HG02943 (cell line): ENCODE results near the gene TEX54.
"Not testable (repeated sequence)": the region's sequence is repeated elsewhere in the genome, so short reads cannot be mapped to it uniquely, and the experiment has no call there.

Experiments used
- ATAC-seq: cut with Tn5 transposase; IDR thresholded peaks from one replicate; pipeline ENCODE4 v1.9.1; 2021; ENCODE audit warnings: mild to moderate bottlenecking, low read depth, moderate library complexity; ENCODE audit not compliant: unreplicated experiment

Gene TEX54

DNA sequence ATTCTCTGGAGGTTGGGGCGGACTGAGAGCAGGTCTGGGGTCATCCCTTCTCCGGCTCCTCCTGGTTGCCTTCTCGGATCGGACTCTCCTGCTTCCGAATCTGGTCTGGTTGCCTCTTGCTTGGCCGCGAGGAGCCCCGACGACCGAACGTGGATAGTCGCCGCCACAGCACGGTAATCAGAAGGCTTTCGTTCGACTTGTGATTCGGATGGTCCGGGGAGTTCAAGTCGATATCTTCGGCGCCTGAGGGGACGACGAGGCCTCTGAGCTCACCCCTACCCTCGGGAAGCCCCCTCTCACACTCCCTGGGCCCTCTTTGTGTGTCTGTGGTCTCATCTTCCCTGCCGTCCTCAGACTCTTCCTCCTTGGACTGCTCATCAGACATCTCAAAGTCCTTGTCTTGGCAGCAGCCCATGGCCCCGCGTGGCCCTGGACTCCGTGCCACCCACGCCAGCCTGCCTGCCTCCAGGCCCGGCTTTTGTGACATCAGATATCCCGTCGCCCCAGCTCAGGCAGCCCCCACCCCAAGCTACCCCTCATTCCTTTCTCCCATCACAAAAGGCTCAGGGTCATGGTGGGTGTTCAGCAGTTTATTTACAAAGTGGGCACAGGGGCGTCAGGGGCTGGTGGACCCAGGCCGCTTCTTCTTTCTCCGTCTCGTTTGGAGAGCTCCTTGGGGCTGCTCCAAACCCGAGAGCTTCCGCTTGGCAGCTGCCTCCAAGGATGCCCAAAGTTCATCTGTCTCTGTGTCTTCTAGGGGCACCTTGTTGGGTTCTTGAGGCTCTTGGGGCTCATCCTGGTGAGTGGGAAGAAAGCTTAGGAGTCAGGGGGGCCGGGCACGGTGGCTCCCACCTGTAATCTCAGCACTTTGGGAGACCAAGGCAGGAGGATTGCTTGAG is at the start of gene TEX54:
TEX54 (minus strand) TSS at position 506 of the 899 bp plus-strand sequence.
- ATAC-seq = peak; percentile 5

DNA sequence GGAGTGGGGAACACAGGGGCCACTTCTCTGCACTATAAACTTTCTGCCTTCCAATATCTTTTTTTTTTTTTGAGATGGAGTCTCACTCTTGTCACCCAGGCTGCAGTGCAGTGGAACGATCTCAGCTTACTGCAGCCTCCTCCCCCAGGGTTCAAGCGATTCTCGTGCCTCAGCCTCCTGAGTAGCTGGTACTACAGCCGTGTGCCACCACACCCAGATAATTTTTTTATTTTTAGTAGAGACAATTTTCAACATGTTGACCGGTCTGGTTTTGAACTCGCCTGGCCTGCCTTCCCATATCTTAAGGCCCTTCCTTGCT is 49.7 kb upstream of the TEX54 start:
- no peak for ATAC-seq

DNA sequence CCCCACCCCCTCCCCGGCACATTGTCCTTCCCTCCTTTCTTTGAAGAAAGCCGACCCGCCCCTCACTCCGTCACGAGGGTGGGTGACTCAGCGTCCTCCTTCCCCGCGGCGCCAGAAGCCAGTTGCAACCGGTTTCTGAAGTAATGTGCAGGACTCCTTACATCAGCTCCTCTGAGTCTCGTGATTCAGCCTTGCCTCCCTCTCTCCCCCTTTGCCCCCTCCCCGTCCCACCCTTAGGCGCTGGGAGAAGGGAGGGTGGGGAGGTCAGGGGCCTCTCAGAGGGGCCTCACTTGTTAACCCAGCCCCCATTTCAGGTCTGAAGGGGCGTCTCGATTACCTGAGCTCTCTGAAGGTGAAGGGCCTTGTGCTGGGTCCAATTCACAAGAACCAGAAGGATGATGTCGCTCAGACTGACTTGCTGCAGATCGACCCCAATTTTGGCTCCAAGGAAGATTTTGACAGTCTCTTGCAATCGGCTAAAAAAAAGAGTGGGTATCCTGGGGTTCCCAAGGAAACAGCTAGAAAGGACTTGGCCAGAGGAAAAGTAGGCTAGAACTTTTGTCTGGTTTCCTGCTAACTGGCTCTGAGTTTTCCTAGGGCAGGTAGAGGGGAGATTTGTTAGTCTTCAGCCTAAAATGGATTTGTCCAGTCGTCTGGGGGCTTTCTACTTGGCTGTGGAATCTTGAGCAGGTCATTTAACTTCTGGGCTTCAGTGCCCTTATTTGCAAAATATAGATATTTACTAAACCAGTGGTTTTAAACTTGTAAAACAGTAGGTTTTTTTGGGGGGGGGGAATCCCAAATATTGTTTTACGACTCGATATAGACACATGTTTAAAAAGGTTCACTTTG is 49.2 kb upstream of the TEX54 start:
- peak; percentile 52 for ATAC-seq

DNA sequence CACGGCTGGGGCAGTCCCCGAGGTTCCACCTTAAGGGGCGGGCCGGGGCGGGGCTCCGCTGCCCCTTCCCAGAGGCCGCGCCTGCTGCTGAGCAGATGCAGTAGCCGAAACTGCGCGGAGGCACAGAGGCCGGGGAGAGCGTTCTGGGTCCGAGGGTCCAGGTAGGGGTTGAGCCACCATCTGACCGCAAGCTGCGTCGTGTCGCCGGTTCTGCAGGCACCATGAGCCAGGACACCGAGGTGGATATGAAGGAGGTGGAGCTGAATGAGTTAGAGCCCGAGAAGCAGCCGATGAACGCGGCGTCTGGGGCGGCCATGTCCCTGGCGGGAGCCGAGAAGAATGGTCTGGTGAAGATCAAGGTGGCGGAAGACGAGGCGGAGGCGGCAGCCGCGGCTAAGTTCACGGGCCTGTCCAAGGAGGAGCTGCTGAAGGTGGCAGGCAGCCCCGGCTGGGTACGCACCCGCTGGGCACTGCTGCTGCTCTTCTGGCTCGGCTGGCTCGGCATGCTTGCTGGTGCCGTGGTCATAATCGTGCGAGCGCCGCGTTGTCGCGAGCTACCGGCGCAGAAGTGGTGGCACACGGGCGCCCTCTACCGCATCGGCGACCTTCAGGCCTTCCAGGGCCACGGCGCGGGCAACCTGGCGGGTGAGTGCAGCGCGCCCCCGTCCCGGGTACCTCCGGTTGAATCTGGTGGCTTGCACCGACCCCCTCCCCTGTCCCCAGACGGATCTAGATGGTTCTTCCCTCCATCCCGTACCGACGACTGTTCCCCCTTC is 48.4 kb upstream of the TEX54 start, which contains the start of gene SLC3A2:
SLC3A2 (plus strand) TSS at position 94 of the 776 bp plus-strand sequence; CDS start at position 222, 128 bp downstream.
- ATAC-seq = peak; percentile 62

DNA sequence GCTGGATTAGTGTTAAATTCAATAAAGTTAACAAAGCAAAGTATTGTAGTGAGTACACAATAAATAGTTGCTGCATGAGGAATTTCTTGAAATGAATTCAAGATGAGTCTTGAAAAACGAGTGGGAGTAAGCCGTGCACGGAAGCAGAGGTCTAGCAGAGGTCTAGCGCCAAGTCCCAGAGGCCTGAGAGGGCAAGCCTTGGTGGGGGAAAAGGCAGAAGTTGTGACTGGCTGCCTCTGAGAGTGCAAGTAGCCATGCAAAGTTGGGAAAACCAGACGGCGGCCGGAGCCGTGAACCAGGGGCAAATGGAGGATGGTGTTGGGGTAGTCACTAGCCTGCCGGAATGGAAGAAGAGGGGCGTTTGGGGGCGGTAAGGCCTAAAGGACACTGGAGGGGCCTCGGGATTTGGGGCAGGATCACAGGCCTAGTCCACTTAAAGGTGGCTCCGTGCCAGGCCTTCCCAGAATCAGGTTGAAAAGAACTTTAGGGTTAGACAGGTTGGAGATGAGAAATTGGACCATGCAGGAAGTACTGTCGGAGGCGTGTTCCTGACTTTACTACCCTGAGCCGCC is 47.7 kb upstream of the TEX54 start:
- ATAC-seq = no peak

DNA sequence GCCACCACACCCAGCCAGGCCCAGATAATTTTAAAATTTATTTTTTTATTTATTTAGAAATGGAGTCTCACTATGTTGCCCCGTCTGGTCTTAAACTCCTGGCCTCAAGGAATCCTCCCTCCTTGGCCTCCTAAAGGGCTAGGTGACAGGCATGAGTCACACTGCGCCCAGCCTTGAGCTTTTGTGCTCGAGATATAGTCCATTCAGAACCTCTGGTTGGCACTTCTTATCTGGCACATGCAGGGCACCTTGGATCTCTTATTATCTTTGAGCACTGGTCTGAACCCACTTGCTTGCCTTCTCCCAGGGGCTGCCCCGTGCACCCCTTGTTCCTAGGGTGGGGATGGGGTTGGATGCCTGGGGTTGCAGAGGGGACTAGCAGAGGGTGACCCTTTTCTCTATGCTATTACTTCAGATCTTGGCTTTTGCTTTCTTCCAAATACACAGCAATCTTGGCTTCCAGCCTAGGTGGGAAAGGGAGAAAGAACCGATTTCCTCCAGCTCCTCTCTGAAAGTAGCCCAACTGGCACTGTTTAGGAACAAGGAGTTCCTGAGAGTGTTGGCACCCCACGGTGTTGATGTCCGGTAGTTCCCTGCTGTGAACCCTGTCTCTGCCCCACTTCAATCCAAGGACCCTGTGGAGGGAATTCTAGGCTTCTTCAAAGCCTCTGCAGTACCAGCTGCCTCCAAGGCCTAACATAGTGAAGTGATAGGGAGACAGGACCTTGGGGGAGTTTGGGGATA is 46.8 kb upstream of the TEX54 start:
- no peak for ATAC-seq

DNA sequence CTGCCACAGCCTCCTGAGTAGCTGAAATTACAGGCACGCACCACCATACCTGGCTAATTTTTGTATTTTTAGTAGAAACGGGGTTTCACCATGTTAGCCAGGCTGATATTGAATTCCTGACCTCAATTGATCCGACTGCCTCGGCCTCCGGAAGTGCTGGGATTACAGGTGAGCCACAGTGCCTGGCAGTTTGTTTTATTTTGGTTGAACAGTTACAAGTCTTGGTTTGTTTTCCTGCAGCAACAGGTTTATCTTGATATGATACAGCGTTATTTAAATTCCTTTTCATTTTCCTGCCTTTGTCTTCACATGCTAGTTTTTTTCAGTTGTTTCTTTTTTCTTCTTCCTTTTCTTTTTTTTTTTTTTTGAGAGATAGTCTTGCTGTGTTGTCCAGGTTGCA is 44.1 kb upstream of the TEX54 start:
- ATAC-seq = no peak

DNA sequence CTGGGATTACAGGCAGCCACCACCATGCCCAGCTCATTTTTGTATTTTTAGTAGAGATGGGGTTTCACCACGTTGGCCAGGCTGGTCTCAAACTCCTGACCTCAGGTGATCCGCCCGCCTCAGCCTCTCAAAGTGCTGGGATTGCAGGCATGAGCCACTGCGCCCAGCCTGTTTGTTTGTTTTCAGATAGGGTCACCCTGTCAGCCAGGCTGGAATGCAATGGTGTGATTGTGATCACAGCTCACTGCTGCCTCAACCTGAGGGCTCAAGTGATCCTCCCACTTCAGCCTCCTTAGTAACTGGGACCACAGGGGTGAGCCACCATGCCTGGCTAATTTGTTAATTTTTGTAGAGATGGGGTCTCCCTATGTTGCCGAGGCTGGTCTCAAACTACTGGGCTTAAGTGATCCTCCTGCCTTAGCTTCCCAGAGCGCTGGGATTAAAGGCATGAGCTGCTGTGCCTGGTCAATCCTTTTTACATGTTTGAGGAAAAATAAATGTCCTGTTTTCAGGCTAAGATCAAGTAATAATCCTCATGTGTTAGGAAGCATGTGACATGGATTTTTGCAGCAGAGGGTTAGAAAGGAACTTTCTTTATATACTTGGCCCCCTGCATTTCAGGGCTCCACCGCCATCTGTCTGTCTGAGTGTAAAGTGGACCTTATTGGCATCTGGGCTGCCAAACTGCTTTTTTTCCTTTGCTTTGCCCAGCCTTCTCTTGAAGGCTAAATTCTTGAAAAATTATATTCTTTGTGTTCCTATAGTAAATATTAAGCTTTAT is 43.2 kb upstream of the TEX54 start:
- no peak for ATAC-seq

DNA sequence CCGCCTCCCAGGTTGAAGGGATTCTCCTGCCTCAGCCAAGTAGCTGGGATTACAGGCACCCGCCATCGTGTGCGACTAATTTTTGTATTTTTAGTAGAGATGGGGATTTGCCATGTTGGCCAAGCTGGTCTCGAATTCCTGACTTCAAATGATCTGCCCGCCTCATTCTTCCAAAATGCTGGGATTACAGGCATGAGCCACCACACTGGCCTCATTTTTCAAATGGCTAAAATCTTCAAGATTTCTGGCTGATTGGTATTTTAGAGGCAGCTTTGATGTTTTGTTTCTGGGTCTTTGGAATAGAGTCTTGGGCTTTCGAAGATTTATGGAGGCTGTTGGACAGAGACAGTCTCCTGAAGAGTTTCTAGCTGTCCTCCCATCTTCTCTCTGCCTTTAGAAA is 42.2 kb upstream of the TEX54 start:
- no peak for ATAC-seq

DNA sequence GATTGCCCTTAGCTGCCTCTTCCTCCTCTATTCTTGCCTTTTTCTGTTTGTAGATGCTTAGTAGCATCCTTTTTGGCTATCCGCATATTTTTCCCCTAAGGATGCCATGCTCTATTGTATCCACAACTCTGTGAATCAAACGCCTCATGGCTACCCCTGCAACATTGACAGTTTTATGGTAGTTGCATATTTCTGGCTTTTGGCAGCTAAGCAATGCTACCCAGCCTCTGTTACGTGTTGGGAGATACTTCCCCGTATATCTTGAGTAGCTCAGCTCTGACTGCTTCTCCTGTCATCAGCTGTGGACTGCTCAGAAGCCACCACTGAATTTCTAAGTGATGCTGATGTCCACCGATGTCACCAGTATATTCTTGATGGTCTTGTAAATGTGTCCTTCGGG is 33.0 kb upstream of the TEX54 start:
- no peak for ATAC-seq

DNA sequence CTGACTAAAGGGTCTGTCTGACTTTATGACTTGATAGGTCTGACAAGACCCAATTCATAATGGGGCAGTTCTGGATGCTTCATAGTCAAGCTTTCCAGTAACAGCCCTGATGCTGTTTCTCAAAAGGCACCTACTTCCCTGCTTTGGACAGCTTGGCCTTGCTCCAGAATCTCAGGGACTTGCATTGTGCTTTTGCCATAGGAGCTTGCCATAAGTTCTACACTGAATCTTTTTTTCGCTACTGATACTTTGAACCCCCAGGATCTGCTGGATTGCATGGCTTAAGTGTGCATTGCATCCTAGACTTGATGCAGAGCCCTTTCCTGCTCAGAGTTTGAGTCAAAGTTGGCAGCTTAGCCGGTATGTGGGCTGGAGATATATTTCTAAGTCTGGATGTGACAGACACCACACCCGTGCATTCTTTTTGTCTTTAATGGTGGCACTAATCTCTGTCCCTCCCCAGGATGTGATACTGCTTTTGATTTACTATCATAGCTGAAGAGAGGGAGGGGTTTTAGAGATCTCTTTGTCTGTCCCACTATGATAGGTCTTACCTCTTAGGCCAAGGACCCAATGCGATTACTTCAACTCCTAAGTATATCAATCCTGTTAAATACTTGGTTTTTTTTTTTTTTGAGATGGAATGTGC is 31.2 kb upstream of the TEX54 start:
- ATAC-seq = no peak

DNA sequence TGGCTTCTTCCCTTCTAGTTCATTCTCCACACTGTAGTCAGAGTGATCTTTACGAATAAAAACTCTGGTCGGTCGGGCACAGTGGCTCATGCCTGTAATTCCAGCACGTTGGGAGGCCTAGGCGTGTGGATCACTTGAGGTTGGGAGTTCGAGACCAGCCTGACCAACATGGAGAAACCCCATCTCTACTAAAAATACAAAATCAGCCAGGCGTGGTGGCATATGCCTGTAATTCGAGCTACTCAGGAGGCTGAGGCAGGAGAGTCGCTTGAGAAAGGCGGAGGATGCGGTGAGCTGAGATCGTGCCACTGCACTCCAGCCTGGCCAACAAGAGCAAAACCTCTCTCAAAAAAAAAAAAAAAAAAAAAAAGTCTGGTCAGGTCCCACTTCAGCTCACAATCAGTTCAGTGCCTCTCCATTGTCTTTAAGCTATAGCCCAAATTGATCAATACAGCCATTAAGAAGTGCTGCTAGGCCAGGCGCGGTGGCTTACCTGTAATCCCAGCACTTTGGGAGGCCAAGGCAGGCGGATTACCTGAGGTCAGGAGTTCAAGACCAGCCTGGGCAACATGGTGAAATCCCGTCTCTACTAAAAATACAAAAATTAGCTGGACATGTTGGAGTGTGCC is 29.0 kb upstream of the TEX54 start:
- not testable (repeated sequence) for ATAC-seq

DNA sequence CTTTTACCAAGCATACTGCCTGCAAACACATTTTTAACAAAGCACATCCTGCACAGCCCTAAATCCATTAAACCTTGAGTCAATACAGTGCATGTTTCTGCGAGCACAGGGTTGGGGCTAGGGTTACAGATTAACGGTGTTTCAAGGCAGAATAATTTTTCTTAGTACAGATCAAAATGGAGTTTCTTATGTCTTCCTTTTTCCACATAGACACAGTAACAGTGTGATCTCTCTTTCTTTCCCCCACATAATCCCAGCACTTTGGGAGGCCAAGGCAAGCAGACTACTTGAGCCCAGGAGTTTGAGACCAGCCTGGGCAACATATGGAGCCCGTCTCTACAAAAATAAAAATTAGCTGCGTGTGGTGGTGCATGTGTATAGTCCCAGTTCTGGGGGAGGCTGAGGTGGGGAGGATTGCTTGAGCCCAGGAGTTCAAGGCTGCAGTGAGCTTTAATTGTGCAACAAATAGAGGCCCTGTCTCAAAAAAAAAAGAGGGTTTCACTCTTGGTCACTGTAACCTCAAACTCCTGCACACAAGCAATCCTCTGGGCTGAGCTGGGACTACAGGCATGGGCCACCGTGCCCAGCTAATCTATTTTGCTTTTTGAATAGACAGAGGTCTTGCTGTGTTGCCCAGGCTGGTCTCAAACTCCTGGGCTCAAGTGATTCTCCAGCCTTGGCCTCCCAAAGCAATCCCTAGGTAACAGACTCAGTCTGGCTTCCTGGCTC is 28.4 kb upstream of the TEX54 start:
- ATAC-seq = no peak

DNA sequence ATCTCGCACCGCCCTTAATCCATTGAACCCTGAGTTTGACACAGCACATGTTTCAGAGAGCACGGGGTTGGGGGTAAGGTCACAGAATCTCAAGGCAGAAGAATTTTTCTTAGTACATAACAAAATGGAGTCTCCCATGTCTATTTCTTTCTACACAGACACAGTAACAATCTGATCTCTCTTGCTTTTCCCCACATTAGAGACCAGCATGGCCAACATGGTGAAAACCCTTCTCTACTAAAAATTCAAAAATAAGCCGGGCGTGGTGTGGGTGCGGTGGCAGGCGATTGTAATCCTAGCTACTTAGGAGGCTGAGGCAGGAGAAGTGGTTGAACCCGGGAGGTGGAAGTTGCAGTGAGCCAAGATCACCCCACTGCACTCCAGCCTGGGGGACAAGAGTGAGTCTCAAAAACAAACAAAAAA is 26.7 kb upstream of the TEX54 start:
- not testable (repeated sequence) for ATAC-seq

DNA sequence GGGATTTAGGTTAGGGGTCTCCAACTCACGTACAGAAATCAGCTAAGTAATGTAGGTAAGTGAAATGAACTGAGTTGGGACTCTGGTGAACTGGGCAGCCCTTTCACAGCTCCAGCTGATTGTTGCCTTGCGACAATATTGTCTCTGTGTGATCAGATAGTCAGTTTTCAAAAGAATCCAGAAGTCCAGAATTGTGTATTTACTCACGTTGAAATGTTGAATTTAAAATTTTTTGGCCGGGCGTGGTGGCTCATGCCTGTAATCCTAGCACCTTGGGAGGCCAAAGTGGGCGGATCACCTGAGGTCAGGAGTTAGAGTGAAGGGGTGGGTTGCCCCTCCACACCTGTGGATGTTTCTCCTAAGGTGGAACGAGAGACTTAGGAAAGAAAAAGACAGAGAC is 25.6 kb upstream of the TEX54 start:
- ATAC-seq = no peak

DNA sequence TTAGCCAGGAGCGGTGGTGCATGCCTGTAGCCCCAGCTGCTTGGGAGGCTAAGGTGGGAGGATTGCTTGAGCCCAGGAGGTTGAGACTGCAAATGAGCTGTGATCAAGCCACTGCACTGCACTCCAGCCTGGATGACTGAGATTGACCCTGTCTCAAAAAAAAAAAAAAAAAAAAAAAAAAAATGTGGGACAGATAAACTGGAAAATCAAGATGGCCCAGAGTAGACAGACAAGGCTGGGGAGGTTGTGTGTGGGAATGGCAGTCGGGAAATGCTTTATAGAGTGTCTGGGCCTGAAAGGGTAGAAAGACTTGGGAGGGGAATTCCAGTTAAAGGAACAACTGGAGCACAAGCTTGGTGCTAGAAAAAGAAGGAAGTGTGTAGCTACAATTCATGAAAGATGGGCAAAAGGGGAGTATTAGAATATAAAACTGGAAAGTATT is 24.9 kb upstream of the TEX54 start:
- no peak for ATAC-seq

DNA sequence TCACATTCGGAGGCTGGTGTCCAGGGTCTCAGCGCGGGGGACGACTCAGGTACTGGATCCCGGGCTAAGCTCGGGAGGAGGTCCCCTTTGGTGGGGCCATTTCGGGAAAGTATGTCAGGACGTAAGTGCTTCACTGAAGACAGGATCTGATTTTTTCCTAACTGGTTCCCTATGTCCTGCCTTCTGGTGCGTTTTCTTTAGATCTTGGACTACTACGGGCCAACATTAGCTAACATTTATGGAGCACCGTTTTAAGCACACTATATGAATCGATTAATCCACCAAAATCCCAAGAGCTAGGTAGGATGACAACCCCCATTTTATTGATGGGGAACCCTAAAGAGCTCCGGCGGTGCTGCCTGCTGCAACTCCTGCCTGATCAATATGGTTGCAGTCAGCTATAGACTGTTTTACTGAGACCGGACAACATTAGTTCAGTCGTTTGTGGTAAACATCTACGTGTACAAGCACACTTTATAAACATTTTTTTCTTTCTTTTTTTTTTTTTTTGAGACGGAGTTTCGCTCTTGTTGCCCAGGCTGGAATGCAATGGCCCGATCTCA is 23.8 kb upstream of the TEX54 start:
- ATAC-seq = no peak
